HEK293T (cell line): ENCODE measurements around the gene DHH.
"Not testable (repeated sequence)": the region's sequence is repeated elsewhere in the genome, so short reads cannot be mapped to it uniquely, and the experiment has no call there.

Experiments
- CTCF ChIA-PET: fragments of 350-600 bp; formaldehyde crosslinking; extraction: SDS; loops from one replicate; lab custom pipeline; 2021; ENCODE audit warnings: antibody characterized with exemption, inconsistent platforms; lab: Yijun Ruan, JAX
- POLR2A ChIA-PET: fragments of 350-600 bp; formaldehyde crosslinking; extraction: SDS; loops from one replicate; lab custom pipeline; 2020; ENCODE audit warnings: antibody characterized with exemption, inconsistent platforms; lab: Yijun Ruan, JAX
- DNase-seq: peaks from one replicate; pipeline ENCODE4 v3.0.0; 2012; ENCODE audit warnings: mixed read lengths; ENCODE audit errors: extremely low spot score
- ARNT ChIP-seq: fragments of 450-650 bp; IDR thresholded peaks from 2 replicates; pipeline ENCODE4 v1.6.1; 2017; ENCODE audit warnings: mild to moderate bottlenecking
- BHLHE40 ChIP-seq: fragments of 450-650 bp; IDR thresholded peaks from 2 replicates; pipeline ENCODE4 v1.6.1; 2016; ENCODE audit warnings: mild to moderate bottlenecking, moderate library complexity, borderline replicate concordance
- CTBP1 ChIP-seq: fragments of 450-650 bp; IDR thresholded peaks from 2 replicates; pipeline ENCODE4 v1.6.1; 2016; ENCODE audit warnings: borderline replicate concordance
- ELF4 ChIP-seq: fragments of 450-650 bp; IDR thresholded peaks from 2 replicates; pipeline ENCODE4 v1.6.1; 2017; ENCODE audit warnings: antibody characterized with exemption
- FOXA1 ChIP-seq: fragments of 450-650 bp; IDR thresholded peaks from 2 replicates; pipeline ENCODE4 v1.6.1; 2016; ENCODE audit warnings: mild to moderate bottlenecking
- FOXK2 ChIP-seq: fragments of 450-650 bp; IDR thresholded peaks from 2 replicates; pipeline ENCODE4 v1.6.1; 2016; ENCODE audit warnings: mild to moderate bottlenecking
- FOXM1 ChIP-seq: fragments of 450-650 bp; IDR thresholded peaks from 2 replicates; pipeline ENCODE4 v1.6.1; 2017; ENCODE audit warnings: mild to moderate bottlenecking, borderline replicate concordance
- HDGF ChIP-seq: fragments of 450-650 bp; IDR thresholded peaks from 2 replicates; pipeline ENCODE4 v1.6.1; 2017; ENCODE audit warnings: antibody characterized with exemption, borderline replicate concordance
- L3MBTL2 ChIP-seq: fragments of 450-650 bp; conservative IDR thresholded peaks from 2 replicates; pipeline ENCODE4 v1.6.1; 2016; ENCODE audit warnings: mild to moderate bottlenecking
- LEF1 ChIP-seq: fragments of 450-650 bp; IDR thresholded peaks from 2 replicates; pipeline ENCODE4 v1.6.1; 2017; ENCODE audit warnings: mild to moderate bottlenecking, borderline replicate concordance
- NFRKB ChIP-seq: fragments of 450-650 bp; IDR thresholded peaks from 2 replicates; pipeline ENCODE4 v1.6.1; 2016; ENCODE audit warnings: mild to moderate bottlenecking, moderate library complexity
- PKNOX1 ChIP-seq: fragments of 450-650 bp; IDR thresholded peaks from 2 replicates; pipeline ENCODE4 v1.6.1; 2016
- SP1 ChIP-seq: fragments of 450-650 bp; IDR thresholded peaks from 2 replicates; pipeline ENCODE4 v1.6.1; 2017
- SUZ12 ChIP-seq: fragments of 450-650 bp; IDR thresholded peaks from 2 replicates; pipeline ENCODE4 v1.6.1; 2016; ENCODE audit warnings: mild to moderate bottlenecking
- TARDBP ChIP-seq: fragments of 450-650 bp; IDR thresholded peaks from 2 replicates; pipeline ENCODE4 v1.6.1; 2016
- ZNF384 ChIP-seq: fragments of 450-650 bp; IDR thresholded peaks from 2 replicates; pipeline ENCODE4 v1.6.1; 2016

DHH gene

GRCh38 chr12:49068879-49069506 is 25.6 kb downstream of the DHH start:
- TF ChIP-seq FOXK2 (no peak), ELF4 (no peak), NFRKB (no peak), SP1 (no peak), LEF1 (no peak), PKNOX1 (no peak)
- DNase-seq = no peak
- CTCF ChIA-PET = interaction anchor here (0.8 to 8.0 kb wide), 4 partner anchors 12 to 42 kb away, joined by 3 to 57 read pairs (median 6); partner anchors contain the start of gene LMBR1L
- POLR2A ChIA-PET = interaction anchor here (0.8 to 4.0 kb wide), 11 partner anchors 9 to 164 kb away, joined by 3 to 44 read pairs (median 5); partner anchors contain the start of genes KMT2D, LMBR1L and TUBA1B

GRCh38 chr12:49066120-49066519 is 28.5 kb downstream of the DHH start:
- POLR2A ChIA-PET = interaction anchor here (1.3 to 1.8 kb wide), 2 partner anchors 26 to 65 kb away, joined by 4 to 6 read pairs; partner anchors contain the start of gene TUBA1B
- CTCF ChIA-PET = interaction anchor here (1.1 to 8.0 kb wide), 3 partner anchors 12 to 26 kb away, joined by 4 to 57 read pairs (median 28); no protein-coding TSS in a partner anchor
- no peak for DNase-seq
- TF ChIP-seq TARDBP (no peak), ARNT (no peak), FOXK2 (no peak), NFRKB (no peak), SP1 (no peak), ZNF384 (no peak), PKNOX1 (no peak), ELF4 (no peak), SUZ12 (no peak), HDGF (no peak), FOXM1 (no peak), L3MBTL2 (no peak), LEF1 (no peak), BHLHE40 (no peak), FOXA1 (no peak), CTBP1 (no peak)

GRCh38 chr12:49064767-49065152 is 29.8 kb downstream of the DHH start:
- CTCF ChIA-PET = interaction anchor here (0.7 to 8.0 kb wide), 11 partner anchors 13 to 178 kb away, joined by 3 to 57 read pairs (median 4); partner anchors contain the start of gene LMBR1L
- TF ChIP-seq HDGF = no peak
- no peak for TF ChIP-seq NFRKB
- TF ChIP-seq L3MBTL2 = no peak
- TF ChIP-seq ZNF384 = no peak
- no peak for TF ChIP-seq BHLHE40
- TF ChIP-seq FOXM1 = no peak
- no peak for TF ChIP-seq CTBP1
- no peak for TF ChIP-seq TARDBP
- TF ChIP-seq SUZ12 = no peak
- TF ChIP-seq ELF4 = no peak
- TF ChIP-seq FOXK2 = no peak
- no peak for TF ChIP-seq FOXA1
- TF ChIP-seq SP1 = no peak
- no peak for TF ChIP-seq ARNT
- TF ChIP-seq LEF1 = no peak
- POLR2A ChIA-PET = interaction anchor here (0.6 to 3.8 kb wide), 5 partner anchors 8 to 66 kb away, joined by 3 to 36 read pairs (median 4); partner anchors contain the start of gene TUBA1B
- DNase-seq = no peak

- CTCF ChIA-PET, DNase-seq: not testable (repeated sequence)
- POLR2A ChIA-PET = interaction anchor here (1.4 to 3.8 kb wide), 2 partner anchors 27 to 69 kb away, joined by 4 to 36 read pairs; partner anchors contain the start of gene TUBA1B
These were observed 32.7 kb downstream of the DHH start for GRCh38 chr12:49061916-49062315.

- DNase-seq = no peak
- POLR2A ChIA-PET = interaction anchor here (1.5 kb wide), 1 partner anchor 9 kb away, joined by 7 read pairs; the partner anchor contains the start of gene RHEBL1
- CTCF ChIA-PET = no interaction called here
- no peak for TF ChIP-seq BHLHE40
- TF ChIP-seq LEF1 = no peak
- TF ChIP-seq PKNOX1 = no peak
- no peak for TF ChIP-seq L3MBTL2
- no peak for TF ChIP-seq FOXA1
- no peak for TF ChIP-seq FOXM1
- no peak for TF ChIP-seq FOXK2
- no peak for TF ChIP-seq SP1
- TF ChIP-seq SUZ12 = no peak
- no peak for TF ChIP-seq HDGF
- TF ChIP-seq NFRKB = no peak
- no peak for TF ChIP-seq ZNF384
- TF ChIP-seq ELF4 = no peak
- no peak for TF ChIP-seq CTBP1
- no peak for TF ChIP-seq TARDBP
- TF ChIP-seq ARNT = no peak
These were observed 33.4 kb downstream of the DHH start for GRCh38 chr12:49061157-49061650.
